HCT116 (cell line): ENCODE data around the gene NEDD4L. TPM values are rescaled to one million over a fixed set of nuclear protein-coding genes. Genes with fewer than 3 reads are reported as not detected.
A peak's percentile ranks its signal among the peaks of the same experiment; 100 is the strongest.

Experiments
- ATAC-seq: fragments of 200-7000 bp; cut with Tn5 transposase; 2 replicates; pipeline ENCODE4 v1.9.1; 2020; ENCODE audit warnings: mild to moderate bottlenecking, moderate library complexity
- BruUV-seq: library from RNA; stranded (reverse); fragments of 400-500 nt; replicated peaks from 2 replicates; lab custom pipeline; 2021; lab: Mats Ljungman, UMichigan
- CTCF ChIA-PET: fragments of 300-600 bp; sonication (Branson Sonifier 250); formaldehyde crosslinking; loops from one replicate; lab custom pipeline; 2021; ENCODE audit warnings: antibody characterized with exemption; lab: Charles Lee
- POLR2A ChIA-PET: fragments of 300-600, 350-600 bp; sonication (Branson Sonifier 250); formaldehyde crosslinking; loops from one replicate; lab custom pipeline; 2021; ENCODE audit warnings: antibody characterized with exemption; lab: Charles Lee
- RAD21 ChIA-PET, 2 experiments: fragments of 300-600 bp; sonication (Branson Sonifier 250); formaldehyde crosslinking; loops; one replicate each; lab custom pipeline; 2023; ENCODE audit warnings: low total read pairs in 2 of 2; ENCODE audit not compliant: uncharacterized antibody in 2 of 2, unreplicated experiment in 2 of 2, low non-redundant PET in 1 of 2; lab: Charles Lee
- DNase-seq: peaks from one replicate; pipeline ENCODE4 v3.0.0-alpha.2; 2010; ENCODE audit warnings: low read depth, low spot score
- H2AFZ ChIP-seq: fragments of 200-600 bp; shearing (Covaris generic), sonication (generic); 2 replicates; pipeline ENCODE4 v1.6.1; 2017; ENCODE audit warnings: low read depth, mixed run types, mixed read lengths, antibody characterized with exemption, low read length; ENCODE audit not compliant: poor library complexity, severe bottlenecking
- H3K27ac ChIP-seq: 2 replicates; pipeline ENCODE4 v1.5.1; 2012; ENCODE audit warnings: low read depth, low read length
- H3K27me3 ChIP-seq: fragments of 200-600 bp; sonication (generic); 2 replicates; pipeline ENCODE4 v1.6.1; 2016; ENCODE audit warnings: mixed run types, low read length, mixed read lengths; ENCODE audit not compliant: insufficient read depth
- H3K36me3 ChIP-seq, 2 experiments: fragments of 200-500 bp in 1 of 2; fragments of 200-600 bp in 1 of 2; sonication (Bioruptor generic) in 1 of 2; sonication (generic) in 1 of 2; 2 replicates each; pipeline versions ENCODE4 v1.5.1 to v1.6.1; 2014 to 2016; ENCODE audit warnings: low read length in 2 of 2, inconsistent platforms in 1 of 2, mixed read lengths in 1 of 2, mixed run types in 1 of 2; ENCODE audit not compliant: insufficient read depth in 2 of 2, control insufficient read depth in 1 of 2
- H3K4me1 ChIP-seq, 2 experiments: fragments of 200-600 bp in 1 of 2; sonication (generic) in 1 of 2; 2 replicates each; pipeline versions ENCODE4 v1.5.1 to v1.6.1; 2012 to 2017; ENCODE audit warnings: low read length in 2 of 2, inconsistent platforms in 1 of 2, mild to moderate bottlenecking in 1 of 2, mixed read lengths in 1 of 2, mixed run types in 1 of 2, moderate library complexity in 1 of 2; ENCODE audit not compliant: insufficient read depth in 2 of 2, control insufficient read depth in 1 of 2
- H3K4me2 ChIP-seq: fragments of 200-600 bp; sonication (generic); 2 replicates; pipeline ENCODE4 v1.6.1; 2017; ENCODE audit warnings: mixed run types, low read length, mixed read lengths
- H3K4me3 ChIP-seq, 2 experiments: fragments of 200-600 bp in 1 of 2; sonication (generic) in 1 of 2; replicated peaks in 1 of 2; 2 replicates each; pipeline ENCODE4 v1.5.1; 2011 to 2016; ENCODE audit warnings: low read length in 2 of 2, control low read depth in 1 of 2, low read depth in 1 of 2, mild to moderate bottlenecking in 1 of 2, mixed read lengths in 1 of 2, mixed run types in 1 of 2
- H3K79me2 ChIP-seq: fragments of 200-600 bp; sonication (generic); 2 replicates; pipeline ENCODE4 v1.6.1; 2017; ENCODE audit warnings: mild to moderate bottlenecking, mixed run types, low read length, moderate library complexity, mixed read lengths; ENCODE audit not compliant: insufficient read depth
- H3K9ac ChIP-seq: fragments of 200-600 bp; sonication (generic); 2 replicates; pipeline ENCODE4 v1.6.1; 2016; ENCODE audit warnings: low read length, mixed read lengths
- H3K9me2 ChIP-seq: fragments of 200-600 bp; sonication (generic), shearing (Covaris generic); 2 replicates; pipeline ENCODE4 v1.6.1; 2017; ENCODE audit warnings: mixed run types, mild to moderate bottlenecking, moderate library complexity; ENCODE audit not compliant: insufficient read depth
- H3K9me3 ChIP-seq, 2 experiments: fragments of 200-500 bp in 1 of 2; fragments of 200-600 bp in 1 of 2; sonication (Bioruptor generic) in 1 of 2; sonication (generic) in 1 of 2; 2 replicates each; pipeline ENCODE4 v1.6.1; 2014 to 2017; ENCODE audit warnings: low read length in 2 of 2, mixed read lengths in 2 of 2, inconsistent platforms in 1 of 2, low read depth in 1 of 2, mild to moderate bottlenecking in 1 of 2, mixed run types in 1 of 2, moderate library complexity in 1 of 2; ENCODE audit not compliant: control insufficient read depth in 1 of 2, insufficient read depth in 1 of 2
- H4K20me1 ChIP-seq: fragments of 200-600 bp; sonication (generic), shearing (Covaris generic); 2 replicates; pipeline ENCODE4 v1.6.1; 2017; ENCODE audit warnings: mixed run types, mild to moderate bottlenecking, moderate library complexity; ENCODE audit not compliant: insufficient read depth
- CBX3 ChIP-seq: IDR thresholded peaks from 2 replicates; pipeline ENCODE4 v1.6.1; 2012; ENCODE audit warnings: low read depth
- CTCF ChIP-seq, 3 experiments: fragments of 200-600 bp in 1 of 3; sonication (generic) in 1 of 3; IDR thresholded peaks in 2 of 3; conservative IDR thresholded peaks in 1 of 3; 2 replicates each; pipeline ENCODE4 v1.5.1; 2012 to 2017; ENCODE audit warnings: low read depth in 2 of 3, low read length in 2 of 3, antibody characterized with exemption in 1 of 3, borderline replicate concordance in 1 of 3, control low read depth in 1 of 3, mild to moderate bottlenecking in 1 of 3, mixed read lengths in 1 of 3, mixed run types in 1 of 3, moderate library complexity in 1 of 3; ENCODE audit not compliant: insufficient read depth in 1 of 3
- EGR1 ChIP-seq: IDR thresholded peaks from 2 replicates; pipeline ENCODE4 v1.6.1; 2012; ENCODE audit warnings: low read depth
- EZH2phosphoT487 ChIP-seq: fragments of 200-600 bp; IDR thresholded peaks from 2 replicates; pipeline ENCODE4 v1.6.1; 2018; ENCODE audit warnings: antibody characterized with exemption, borderline replicate concordance
- FOSL1 ChIP-seq: IDR thresholded peaks from 2 replicates; pipeline ENCODE4 v1.6.1; 2012; ENCODE audit warnings: low read depth
- JUND ChIP-seq: IDR thresholded peaks from 2 replicates; pipeline ENCODE4 v1.6.1; 2012
- POLR2AphosphoS5 ChIP-seq: IDR thresholded peaks from 2 replicates; pipeline ENCODE4 v1.6.1; 2011; ENCODE audit warnings: mild to moderate bottlenecking, low read depth, low read length, moderate library complexity
- RAD21 ChIP-seq: IDR thresholded peaks from 2 replicates; pipeline ENCODE4 v1.6.1; 2012; ENCODE audit warnings: low read depth, mild to moderate bottlenecking
- SIN3A ChIP-seq: IDR thresholded peaks from 2 replicates; pipeline ENCODE4 v1.6.1; 2012; ENCODE audit warnings: low read depth
- ZBTB33 ChIP-seq: IDR thresholded peaks from 2 replicates; pipeline ENCODE4 v1.6.1; 2011; ENCODE audit warnings: mild to moderate bottlenecking, low read length, moderate library complexity; ENCODE audit not compliant: insufficient replicate concordance; ENCODE audit errors: extremely low read depth
- ZFX ChIP-seq: fragments of 450-650 bp; IDR thresholded peaks from 2 replicates; pipeline ENCODE4 v1.6.1; 2017
- ZNF274 ChIP-seq: fragments of 200-500 bp; sonication (Bioruptor generic); IDR thresholded peaks from 2 replicates; pipeline ENCODE4 v1.6.1; 2014; ENCODE audit warnings: mild to moderate bottlenecking, low read depth, low read length, inconsistent platforms
- intact Hi-C: fragments of 100-400 bp; cut with micrococcal nuclease; formaldehyde crosslinking; loops from 2 replicates; pipeline ENCODE4 v1.10.0; 2022
- total RNA-seq: library from RNA; stranded (reverse); gene quantifications from one replicate; pipeline ENCODE4 v1.2.1, GENCODE V29; 2021; ENCODE audit not compliant: unreplicated experiment

Gene NEDD4L
- total RNA-seq, 1 experiment from 2014 or later: 41.5 TPM

GRCh38 chr18:58263055-58263957 lies 219.3 kb downstream of the NEDD4L start:
- RAD21 ChIA-PET: interaction anchor here in 1 of 2 experiments (0.6 kb wide), 1 partner anchor 51 kb away, joined by 3 read pairs; no protein-coding TSS in a partner anchor
- H4K20me1 ChIP-seq: no peaks in the 10 kb centered on the region
- no peaks in the 10 kb centered on the region for H3K27me3 ChIP-seq
- CTCF ChIA-PET: interaction anchor here (1.2 to 1.3 kb wide), 2 partner anchors 59 to 501 kb away, joined by 3 to 4 read pairs; no protein-coding TSS in a partner anchor
- peak overlapping the region; percentile 37 for H3K9ac ChIP-seq
- no peak overlapping the region for H2AFZ ChIP-seq
- ATAC-seq: peak; percentile 40; the same call in 1 of the 2 replicates
- no peaks in the 10 kb centered on the region for H3K9me2 ChIP-seq
- peak overlapping the region; percentile 62 for H3K4me2 ChIP-seq
- intact Hi-C loops: no loop called here
- H3K27ac ChIP-seq: peak overlapping the region; percentile 12
- TF ChIP-seq SIN3A (no peak), FOSL1 (0 out of 2 replicates have a peak, but pooled peaks have one; percentile 31), ZBTB33 (no peak)
- BruUV-seq: no TSS peak
- H3K4me1 ChIP-seq: peaks cover 28 to 46% of the 10 kb centered on the region in 2 experiments
- peak; percentile 22 for DNase-seq
- POLR2A ChIA-PET: no interaction called here
- no peaks in the 10 kb centered on the region for H3K9me3 ChIP-seq
- H3K79me2 ChIP-seq: no peaks in the 10 kb centered on the region
- H3K36me3 ChIP-seq: no peaks in the 10 kb centered on the region
- peak overlapping the region in 1 of 2 experiments; percentile 35; a peak in 2 of 4 replicates for H3K4me3 ChIP-seq

GRCh38 chr18:58264075-58264474 lies 220.0 kb downstream of the NEDD4L start:
- ChIA-PET POLR2A (no interaction called here), CTCF (no interaction called here), RAD21 (no interaction called here)
- Histone ChIP-seq H2AFZ (no peak overlapping the region), H4K20me1 (no peaks in the 10 kb centered on the region), H3K27me3 (no peaks in the 10 kb centered on the region), H3K4me3 (no peak overlapping the region), H3K4me1 (peaks cover 36 to 54% of the 10 kb centered on the region in 2 experiments), H3K27ac (no peak overlapping the region), H3K36me3 (no peaks in the 10 kb centered on the region), H3K9ac (no peak overlapping the region), H3K9me3 (no peaks in the 10 kb centered on the region), H3K9me2 (no peaks in the 10 kb centered on the region), H3K4me2 (no peak overlapping the region), H3K79me2 (no peaks in the 10 kb centered on the region)
- DNase-seq (no peak), ATAC-seq (no peak)
- BruUV-seq: no TSS peak
- intact Hi-C loops: no loop called here
- TF ChIP-seq CTCF (IDR thresholded peaks at IDR 0.05 in 2 of 3, conservative IDR thresholded peaks at IDR 0.05 in 1 of 3; ENCODE audit: borderline replicate concordance in 1 of 3, insufficient read depth in 1 of 3, low read depth in 2 of 3, low read length in 2 of 3) (no peak), CBX3 (no peak), POLR2AphosphoS5 (no peak), EGR1 (no peak), JUND (no peak), RAD21 (no peak), ZNF274 (no peak), EZH2phosphoT487 (no peak), ZFX (no peak)
